ENCODE data around the gene KDM4C.
"Not testable (repeated sequence)": the region's sequence is repeated elsewhere in the genome, so short reads cannot be mapped to it uniquely, and the experiment has no call there.

Gene KDM4C

GRCh38 chr9:7164440-7165330 is 406.9 kb downstream of the KDM4C start:
- DNase-seq: no peak

GRCh38 chr9:7165331-7165975 is 407.7 kb downstream of the KDM4C start:
- no peak for DNase-seq

GRCh38 chr9:7166074-7166473 is 408.3 kb downstream of the KDM4C start:
- no peak for DNase-seq

- DNase-seq: no peak
These were observed 412.1 kb downstream of the KDM4C start for GRCh38 chr9:7169717-7170389.

- no peak for DNase-seq
These were observed 413.8 kb downstream of the KDM4C start for GRCh38 chr9:7171396-7172153.

- DNase-seq: no peak
These were observed 414.7 kb downstream of the KDM4C start for GRCh38 chr9:7172154-7173115.

GRCh38 chr9:7173139-7173538 is 415.4 kb downstream of the KDM4C start:
- DNase-seq: no peak

GRCh38 chr9:7174301-7174700 is 416.5 kb downstream of the KDM4C start:
- no peak for DNase-seq

GRCh38 chr9:7174884-7175283 is 417.1 kb downstream of the KDM4C start:
- no peak for DNase-seq

- no peak for DNase-seq
These were observed 418.8 kb downstream of the KDM4C start for GRCh38 chr9:7176561-7176960.

GRCh38 chr9:7177383-7177782 is 419.6 kb downstream of the KDM4C start:
- no peak for DNase-seq

- DNase-seq: no peak
These were observed 421.0 kb downstream of the KDM4C start for GRCh38 chr9:7178729-7179128.

GRCh38 chr9:7180247-7180646 is 422.5 kb downstream of the KDM4C start:
- DNase-seq: no peak

GRCh38 chr9:7183139-7183538 is 425.4 kb downstream of the KDM4C start:
- not testable (repeated sequence) for DNase-seq

- DNase-seq: no peak
These were observed 427.8 kb downstream of the KDM4C start for GRCh38 chr9:7185612-7186011.

- no peak for DNase-seq
These were observed 428.4 kb downstream of the KDM4C start for GRCh38 chr9:7186175-7186574.

GRCh38 chr9:7192266-7192665 is 434.5 kb downstream of the KDM4C start:
- DNase-seq: no peak

GRCh38 chr9:7195526-7195925 is 437.8 kb downstream of the KDM4C start:
- DNase-seq: no peak

GRCh38 chr9:7196467-7196866 is 438.7 kb downstream of the KDM4C start:
- DNase-seq: no peak

- no peak for DNase-seq
These were observed 443.4 kb downstream of the KDM4C start for GRCh38 chr9:7201196-7201595.
